ENCODE results near the gene RHOH.

The RHOH gene

DNA sequence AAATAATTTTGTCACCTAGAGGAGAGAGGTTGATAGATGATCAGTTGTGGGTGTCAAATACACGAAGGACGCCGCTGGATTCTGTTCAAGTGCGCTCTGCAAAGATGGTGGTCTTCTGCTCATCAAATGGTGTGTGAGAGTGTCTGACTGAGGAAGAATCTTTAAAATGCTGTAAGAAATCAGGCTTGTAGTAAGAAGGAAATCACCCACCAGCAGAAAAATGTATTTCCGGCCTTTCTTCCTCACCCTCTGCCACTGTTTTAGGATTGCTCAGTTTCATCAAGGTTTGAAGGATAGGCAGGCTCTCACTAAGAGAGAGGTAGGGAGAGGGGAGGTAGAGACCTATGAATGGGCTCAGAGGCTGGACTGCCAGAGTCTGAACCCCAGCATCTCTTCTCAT is 28.7 kb downstream of the RHOH start:
- no peak for TF ChIP-seq ZNF211 (tag by site-specific recombination; IDR thresholded peaks at IDR 0.05; ENCODE audit: low read depth)
- no peak for TF ChIP-seq ZNF747 (tag by site-specific recombination; IDR thresholded peaks at IDR 0.05)
- TF ChIP-seq ZNF561 (tag by site-specific recombination; IDR thresholded peaks at IDR 0.05; ENCODE audit: borderline replicate concordance), result no peak
- no peak for TF ChIP-seq ZNF548 (tag by site-specific recombination; IDR thresholded peaks at IDR 0.05)
- no peak for TF ChIP-seq ZNF2 (tag by site-specific recombination; IDR thresholded peaks at IDR 0.05)
- no peak for TF ChIP-seq FEZF1 (tag by site-specific recombination; IDR thresholded peaks at IDR 0.05)
- TF ChIP-seq, protein P1, sequence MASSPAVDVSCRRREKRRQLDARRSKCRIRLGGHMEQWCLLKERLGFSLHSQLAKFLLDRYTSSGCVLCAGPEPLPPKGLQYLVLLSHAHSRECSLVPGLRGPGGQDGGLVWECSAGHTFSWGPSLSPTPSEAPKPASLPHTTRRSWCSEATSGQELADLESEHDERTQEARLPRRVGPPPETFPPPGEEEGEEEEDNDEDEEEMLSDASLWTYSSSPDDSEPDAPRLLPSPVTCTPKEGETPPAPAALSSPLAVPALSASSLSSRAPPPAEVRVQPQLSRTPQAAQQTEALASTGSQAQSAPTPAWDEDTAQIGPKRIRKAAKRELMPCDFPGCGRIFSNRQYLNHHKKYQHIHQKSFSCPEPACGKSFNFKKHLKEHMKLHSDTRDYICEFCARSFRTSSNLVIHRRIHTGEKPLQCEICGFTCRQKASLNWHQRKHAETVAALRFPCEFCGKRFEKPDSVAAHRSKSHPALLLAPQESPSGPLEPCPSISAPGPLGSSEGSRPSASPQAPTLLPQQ (tag by site-specific recombination; IDR thresholded peaks at IDR 0.05), result no peak
- no peak for TF ChIP-seq ZNF16 (tag by site-specific recombination; IDR thresholded peaks at IDR 0.05; ENCODE audit: low read depth)
- no peak for TF ChIP-seq PRDM1 (tag by site-specific recombination; IDR thresholded peaks at IDR 0.05)
- no peak for TF ChIP-seq ZFP37 (tag by site-specific recombination; IDR thresholded peaks at IDR 0.05)
- TF ChIP-seq, protein P2, sequence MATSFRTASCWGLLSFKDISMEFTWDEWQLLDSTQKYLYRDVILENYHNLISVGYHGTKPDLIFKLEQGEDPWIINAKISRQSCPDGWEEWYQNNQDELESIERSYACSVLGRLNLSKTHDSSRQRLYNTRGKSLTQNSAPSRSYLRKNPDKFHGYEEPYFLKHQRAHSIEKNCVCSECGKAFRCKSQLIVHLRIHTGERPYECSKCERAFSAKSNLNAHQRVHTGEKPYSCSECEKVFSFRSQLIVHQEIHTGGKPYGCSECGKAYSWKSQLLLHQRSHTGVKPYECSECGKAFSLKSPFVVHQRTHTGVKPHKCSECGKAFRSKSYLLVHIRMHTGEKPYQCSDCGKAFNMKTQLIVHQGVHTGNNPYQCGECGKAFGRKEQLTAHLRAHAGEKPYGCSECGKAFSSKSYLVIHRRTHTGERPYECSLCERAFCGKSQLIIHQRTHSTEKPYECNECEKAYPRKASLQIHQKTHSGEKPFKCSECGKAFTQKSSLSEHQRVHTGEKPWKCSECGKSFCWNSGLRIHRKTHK (tag by site-specific recombination; IDR thresholded peaks at IDR 0.05), result no peak
- TF ChIP-seq ZNF157 (tag by site-specific recombination; IDR thresholded peaks at IDR 0.05), result no peak
- Histone ChIP-seq H3K27ac (ENCODE audit: extremely low read depth, low read depth, low read length) (no peak overlapping the region), H3K4me3 (ENCODE audit: low read depth, low read length) (no peak overlapping the region), H3K9me3 (ENCODE audit: control insufficient read depth, insufficient read depth, low read depth, low read length) (no peaks in the 10 kb centered on the region), H3K4me1 (ENCODE audit: control insufficient read depth, insufficient read depth, low read length) (no peaks in the 10 kb centered on the region), H3K36me3 (ENCODE audit: control insufficient read depth in 2 of 2, insufficient read depth in 1 of 2, low read length in 2 of 2) (no peaks in the 10 kb centered on the region)
- CTCF ChIA-PET, result interaction anchor here (0.6 to 1.4 kb wide), 2 partner anchors 63 to 84 kb away, joined by 3 to 4 read pairs; no protein-coding TSS in a partner anchor
- POLR2A ChIA-PET, result no interaction called here

DNA sequence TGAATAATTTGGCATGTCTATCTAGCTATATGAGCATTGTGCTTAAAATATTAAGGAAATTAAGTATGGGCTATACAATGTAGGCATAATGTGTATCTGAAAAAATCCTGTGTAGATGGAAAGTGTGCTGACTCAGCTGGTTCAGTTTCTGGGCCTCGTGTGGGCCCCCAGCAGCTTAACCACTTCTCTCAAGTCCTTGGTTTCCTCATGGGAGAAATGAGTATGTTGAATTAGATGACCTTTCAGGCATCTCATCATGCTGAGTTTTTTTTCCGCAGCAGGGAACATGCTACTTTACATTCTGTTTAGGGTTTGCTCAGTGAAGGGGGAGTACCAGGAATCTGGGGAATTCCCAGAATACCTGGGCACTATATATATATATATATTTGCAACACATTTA is 30.5 kb downstream of the RHOH start:
- Histone ChIP-seq H3K4me1 (ENCODE audit: control insufficient read depth, insufficient read depth, low read length) (no peaks in the 10 kb centered on the region), H3K36me3 (ENCODE audit: control insufficient read depth in 2 of 2, insufficient read depth in 1 of 2, low read length in 2 of 2) (no peaks in the 10 kb centered on the region), H3K27ac (ENCODE audit: extremely low read depth, low read depth, low read length) (no peak overlapping the region), H3K4me3 (ENCODE audit: low read depth, low read length) (no peak overlapping the region), H3K9me3 (ENCODE audit: control insufficient read depth, insufficient read depth, low read depth, low read length) (no peaks in the 10 kb centered on the region)
- TF ChIP-seq SALL2 (tag by site-specific recombination; IDR thresholded peaks at IDR 0.05; ENCODE audit: borderline replicate concordance) (no peak), SCRT1 (tag by site-specific recombination; IDR thresholded peaks at IDR 0.05; ENCODE audit: borderline replicate concordance) (no peak), ZNF549 (tag by site-specific recombination; IDR thresholded peaks at IDR 0.05) (no peak), ZNF239 (tag by site-specific recombination; IDR thresholded peaks at IDR 0.05) (no peak), ZNF169 (tag by site-specific recombination; IDR thresholded peaks at IDR 0.05) (no peak), ZNF514 (tag by site-specific recombination; IDR thresholded peaks at IDR 0.05) (no peak), HOXD13 (CRISPR knock-in tag; IDR thresholded peaks at IDR 0.05; ENCODE audit: borderline replicate concordance) (no peak), ZBTB7A (tag by site-specific recombination; IDR thresholded peaks at IDR 0.05; ENCODE audit: low read depth) (no peak), GLIS2 (tag by site-specific recombination; IDR thresholded peaks at IDR 0.05) (no peak), ZNF324 (tag by site-specific recombination; IDR thresholded peaks at IDR 0.05) (no peak), ZNF223 (tag by site-specific recombination; IDR thresholded peaks at IDR 0.05) (no peak)
- TF ChIP-seq, protein P3, sequence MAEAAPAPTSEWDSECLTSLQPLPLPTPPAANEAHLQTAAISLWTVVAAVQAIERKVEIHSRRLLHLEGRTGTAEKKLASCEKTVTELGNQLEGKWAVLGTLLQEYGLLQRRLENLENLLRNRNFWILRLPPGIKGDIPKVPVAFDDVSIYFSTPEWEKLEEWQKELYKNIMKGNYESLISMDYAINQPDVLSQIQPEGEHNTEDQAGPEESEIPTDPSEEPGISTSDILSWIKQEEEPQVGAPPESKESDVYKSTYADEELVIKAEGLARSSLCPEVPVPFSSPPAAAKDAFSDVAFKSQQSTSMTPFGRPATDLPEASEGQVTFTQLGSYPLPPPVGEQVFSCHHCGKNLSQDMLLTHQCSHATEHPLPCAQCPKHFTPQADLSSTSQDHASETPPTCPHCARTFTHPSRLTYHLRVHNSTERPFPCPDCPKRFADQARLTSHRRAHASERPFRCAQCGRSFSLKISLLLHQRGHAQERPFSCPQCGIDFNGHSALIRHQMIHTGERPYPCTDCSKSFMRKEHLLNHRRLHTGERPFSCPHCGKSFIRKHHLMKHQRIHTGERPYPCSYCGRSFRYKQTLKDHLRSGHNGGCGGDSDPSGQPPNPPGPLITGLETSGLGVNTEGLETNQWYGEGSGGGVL (tag by site-specific recombination; IDR thresholded peaks at IDR 0.05), result no peak
- TF ChIP-seq, protein P4, sequence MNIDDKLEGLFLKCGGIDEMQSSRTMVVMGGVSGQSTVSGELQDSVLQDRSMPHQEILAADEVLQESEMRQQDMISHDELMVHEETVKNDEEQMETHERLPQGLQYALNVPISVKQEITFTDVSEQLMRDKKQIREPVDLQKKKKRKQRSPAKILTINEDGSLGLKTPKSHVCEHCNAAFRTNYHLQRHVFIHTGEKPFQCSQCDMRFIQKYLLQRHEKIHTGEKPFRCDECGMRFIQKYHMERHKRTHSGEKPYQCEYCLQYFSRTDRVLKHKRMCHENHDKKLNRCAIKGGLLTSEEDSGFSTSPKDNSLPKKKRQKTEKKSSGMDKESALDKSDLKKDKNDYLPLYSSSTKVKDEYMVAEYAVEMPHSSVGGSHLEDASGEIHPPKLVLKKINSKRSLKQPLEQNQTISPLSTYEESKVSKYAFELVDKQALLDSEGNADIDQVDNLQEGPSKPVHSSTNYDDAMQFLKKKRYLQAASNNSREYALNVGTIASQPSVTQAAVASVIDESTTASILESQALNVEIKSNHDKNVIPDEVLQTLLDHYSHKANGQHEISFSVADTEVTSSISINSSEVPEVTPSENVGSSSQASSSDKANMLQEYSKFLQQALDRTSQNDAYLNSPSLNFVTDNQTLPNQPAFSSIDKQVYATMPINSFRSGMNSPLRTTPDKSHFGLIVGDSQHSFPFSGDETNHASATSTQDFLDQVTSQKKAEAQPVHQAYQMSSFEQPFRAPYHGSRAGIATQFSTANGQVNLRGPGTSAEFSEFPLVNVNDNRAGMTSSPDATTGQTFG (tag by site-specific recombination; IDR thresholded peaks at IDR 0.05; ENCODE audit: borderline replicate concordance), result no peak
- ChIA-PET POLR2A (no interaction called here), CTCF (interaction anchor here (0.7 kb wide), 1 partner anchor 90 kb away, joined by 3 read pairs; no protein-coding TSS in a partner anchor)
